ENCODE data around the gene RMI2. TPM values are rescaled to one million over a fixed set of nuclear protein-coding genes. Genes with fewer than 3 reads are reported as not detected.

RMI2 gene
- total RNA-seq (1 to 10 TPM in 1 of 2 donors, under 1 TPM in 1; 0.33 to 8.5 TPM), polyA plus RNA-seq (1 to 10 TPM in 1 of 2 donors, under 1 TPM in 1; 0.28 to 1.3 TPM)

DNA sequence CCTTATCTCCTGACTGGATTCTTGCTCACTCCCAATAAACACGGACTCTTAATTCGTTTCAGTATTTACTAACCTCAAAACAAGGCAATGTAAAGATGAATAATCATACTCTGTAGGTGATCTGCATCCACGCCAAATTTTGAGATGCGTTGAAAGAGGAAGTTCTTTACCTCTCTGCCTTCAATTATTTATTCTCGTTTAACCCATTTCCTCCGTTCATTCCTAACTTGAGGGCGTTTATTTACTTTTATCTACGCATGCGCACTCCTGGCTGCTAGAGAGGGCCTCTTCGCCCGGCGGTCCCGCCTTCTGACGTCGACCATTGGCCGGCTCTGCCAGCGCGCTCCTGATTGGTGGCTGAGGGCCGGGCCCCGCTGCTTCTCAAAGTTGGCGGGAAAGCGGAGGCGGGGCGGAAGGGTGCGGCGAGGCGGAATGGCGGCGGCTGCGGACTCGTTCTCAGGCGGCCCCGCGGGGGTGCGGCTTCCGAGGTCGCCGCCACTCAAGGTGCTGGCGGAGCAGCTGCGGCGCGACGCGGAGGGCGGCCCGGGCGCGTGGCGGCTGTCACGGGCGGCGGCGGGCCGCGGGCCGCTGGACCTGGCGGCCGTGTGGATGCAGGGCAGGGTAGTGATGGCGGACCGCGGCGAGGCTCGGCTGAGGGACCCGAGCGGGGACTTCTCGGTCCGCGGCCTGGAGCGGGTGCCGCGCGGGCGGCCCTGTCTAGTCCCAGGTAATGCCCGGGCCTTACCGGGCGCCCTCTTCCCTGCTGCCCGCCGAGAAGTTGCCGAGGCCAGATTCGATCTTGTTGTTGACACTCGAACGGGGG is at the start of gene RMI2:
RMI2 (plus strand) TSS at position 420 of the 823 bp plus-strand sequence; CDS start at position 433, 13 bp downstream.
- WGBS, result under 1% methylated on average over 82 of the region's 82 CpGs
- peak within 1 kb of the TSS in 1 of 2 donors; percentile 45 for H3K9ac ChIP-seq (ENCODE audit: low read depth in 1 of 2, low read length in 2 of 2)

DNA sequence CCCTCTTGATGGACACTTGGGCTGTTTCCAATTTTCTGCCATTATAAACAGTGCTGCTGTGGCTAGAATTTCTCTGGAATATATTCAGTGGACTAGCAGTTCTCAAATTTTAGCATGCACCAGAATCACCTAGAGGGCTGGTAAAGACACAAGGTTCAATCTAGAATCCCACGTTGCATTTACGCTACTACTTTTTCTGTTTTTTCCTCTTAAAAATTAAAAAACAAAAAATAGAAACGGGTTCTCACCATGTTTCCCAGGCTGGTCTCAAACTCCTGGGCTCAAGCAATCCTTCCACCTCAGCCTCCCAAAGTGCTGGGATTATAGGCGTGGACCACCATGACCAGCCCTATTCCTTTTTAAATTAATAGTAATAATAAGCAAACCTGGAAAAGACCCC is 49.6 kb upstream of the RMI2 start:
- Histone ChIP-seq H3K9me3 (ENCODE audit: control insufficient read depth in 4 of 4, low read length in 3 of 4) (no peaks in the 10 kb centered on the region), H3K27me3 (ENCODE audit: control insufficient read depth in 4 of 4, insufficient read depth in 4 of 4, low read length in 3 of 4) (no peaks in the 10 kb centered on the region), H3K36me3 (ENCODE audit: control insufficient read depth in 4 of 4, insufficient read depth in 3 of 4, low read depth in 1 of 4, low read length in 3 of 4) (no peaks in the 10 kb centered on the region), H3K9ac (ENCODE audit: low read depth in 1 of 2, low read length in 2 of 2) (no peak overlapping the region), H3K4me1 (ENCODE audit: control insufficient read depth in 4 of 4, insufficient read depth in 4 of 4, low read length in 3 of 4) (peaks cover 6 to 17% (median 11%) of the 10 kb centered on the region in 4 donors), H3K4me3 (ENCODE audit: low read depth in 1 of 3, low read length in 3 of 3) (no peak overlapping the region), H3K27ac (ENCODE audit: low read depth in 1 of 2, low read length in 2 of 2) (no peak overlapping the region)
- DNase-seq (ENCODE audit: low spot score), result no peak
- 95% methylated on average over 4 of the region's 4 CpGs for WGBS
- TF ChIP-seq, protein P1, sequence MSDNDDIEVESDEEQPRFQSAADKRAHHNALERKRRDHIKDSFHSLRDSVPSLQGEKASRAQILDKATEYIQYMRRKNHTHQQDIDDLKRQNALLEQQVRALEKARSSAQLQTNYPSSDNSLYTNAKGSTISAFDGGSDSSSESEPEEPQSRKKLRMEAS (IDR thresholded peaks at IDR 0.05), result no peak
- TF ChIP-seq HNF4A (conservative IDR thresholded peaks at IDR 0.05) (no peak), EGR1 (IDR thresholded peaks at IDR 0.05; ENCODE audit: low read depth in 2 of 2) (no peak), RXRA (IDR thresholded peaks at IDR 0.05) (no peak), FOXA1 (IDR thresholded peaks at IDR 0.05) (no peak), GABPA (IDR thresholded peaks at IDR 0.05 in 1 of 2, conservative IDR thresholded peaks at IDR 0.05 in 1 of 2) (no peak), NR2F2 (IDR thresholded peaks at IDR 0.05) (no peak), SP1 (IDR thresholded peaks at IDR 0.05) (no peak), HNF4G (IDR thresholded peaks at IDR 0.05) (no peak)
- TF ChIP-seq, protein P2, sequence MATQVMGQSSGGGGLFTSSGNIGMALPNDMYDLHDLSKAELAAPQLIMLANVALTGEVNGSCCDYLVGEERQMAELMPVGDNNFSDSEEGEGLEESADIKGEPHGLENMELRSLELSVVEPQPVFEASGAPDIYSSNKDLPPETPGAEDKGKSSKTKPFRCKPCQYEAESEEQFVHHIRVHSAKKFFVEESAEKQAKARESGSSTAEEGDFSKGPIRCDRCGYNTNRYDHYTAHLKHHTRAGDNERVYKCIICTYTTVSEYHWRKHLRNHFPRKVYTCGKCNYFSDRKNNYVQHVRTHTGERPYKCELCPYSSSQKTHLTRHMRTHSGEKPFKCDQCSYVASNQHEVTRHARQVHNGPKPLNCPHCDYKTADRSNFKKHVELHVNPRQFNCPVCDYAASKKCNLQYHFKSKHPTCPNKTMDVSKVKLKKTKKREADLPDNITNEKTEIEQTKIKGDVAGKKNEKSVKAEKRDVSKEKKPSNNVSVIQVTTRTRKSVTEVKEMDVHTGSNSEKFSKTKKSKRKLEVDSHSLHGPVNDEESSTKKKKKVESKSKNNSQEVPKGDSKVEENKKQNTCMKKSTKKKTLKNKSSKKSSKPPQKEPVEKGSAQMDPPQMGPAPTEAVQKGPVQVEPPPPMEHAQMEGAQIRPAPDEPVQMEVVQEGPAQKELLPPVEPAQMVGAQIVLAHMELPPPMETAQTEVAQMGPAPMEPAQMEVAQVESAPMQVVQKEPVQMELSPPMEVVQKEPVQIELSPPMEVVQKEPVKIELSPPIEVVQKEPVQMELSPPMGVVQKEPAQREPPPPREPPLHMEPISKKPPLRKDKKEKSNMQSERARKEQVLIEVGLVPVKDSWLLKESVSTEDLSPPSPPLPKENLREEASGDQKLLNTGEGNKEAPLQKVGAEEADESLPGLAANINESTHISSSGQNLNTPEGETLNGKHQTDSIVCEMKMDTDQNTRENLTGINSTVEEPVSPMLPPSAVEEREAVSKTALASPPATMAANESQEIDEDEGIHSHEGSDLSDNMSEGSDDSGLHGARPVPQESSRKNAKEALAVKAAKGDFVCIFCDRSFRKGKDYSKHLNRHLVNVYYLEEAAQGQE (IDR thresholded peaks at IDR 0.05), result no peak
- TF ChIP-seq, protein P3, sequence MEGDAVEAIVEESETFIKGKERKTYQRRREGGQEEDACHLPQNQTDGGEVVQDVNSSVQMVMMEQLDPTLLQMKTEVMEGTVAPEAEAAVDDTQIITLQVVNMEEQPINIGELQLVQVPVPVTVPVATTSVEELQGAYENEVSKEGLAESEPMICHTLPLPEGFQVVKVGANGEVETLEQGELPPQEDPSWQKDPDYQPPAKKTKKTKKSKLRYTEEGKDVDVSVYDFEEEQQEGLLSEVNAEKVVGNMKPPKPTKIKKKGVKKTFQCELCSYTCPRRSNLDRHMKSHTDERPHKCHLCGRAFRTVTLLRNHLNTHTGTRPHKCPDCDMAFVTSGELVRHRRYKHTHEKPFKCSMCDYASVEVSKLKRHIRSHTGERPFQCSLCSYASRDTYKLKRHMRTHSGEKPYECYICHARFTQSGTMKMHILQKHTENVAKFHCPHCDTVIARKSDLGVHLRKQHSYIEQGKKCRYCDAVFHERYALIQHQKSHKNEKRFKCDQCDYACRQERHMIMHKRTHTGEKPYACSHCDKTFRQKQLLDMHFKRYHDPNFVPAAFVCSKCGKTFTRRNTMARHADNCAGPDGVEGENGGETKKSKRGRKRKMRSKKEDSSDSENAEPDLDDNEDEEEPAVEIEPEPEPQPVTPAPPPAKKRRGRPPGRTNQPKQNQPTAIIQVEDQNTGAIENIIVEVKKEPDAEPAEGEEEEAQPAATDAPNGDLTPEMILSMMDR (IDR thresholded peaks at IDR 0.05; ENCODE audit: low read depth, low read length, missing input control), result no peak

More for the DNA sequence above, at the start of gene RMI2:
- Histone ChIP-seq H3K4me3 (ENCODE audit: low read depth in 1 of 3, low read length in 3 of 3) (peak within 1 kb of the TSS; percentile 68 to 81 (median 72)), H3K9me3 (ENCODE audit: control insufficient read depth in 4 of 4, low read length in 3 of 4) (no peaks in the 10 kb centered on the region), H3K27me3 (ENCODE audit: control insufficient read depth in 4 of 4, insufficient read depth in 4 of 4, low read length in 3 of 4) (no peaks in the 10 kb centered on the region), H3K36me3 (ENCODE audit: control insufficient read depth in 4 of 4, insufficient read depth in 3 of 4, low read depth in 1 of 4, low read length in 3 of 4) (no peaks in the 10 kb centered on the region), H3K4me1 (ENCODE audit: control insufficient read depth in 4 of 4, insufficient read depth in 4 of 4, low read length in 3 of 4) (peaks cover 6 to 13% (median 8%) of the 10 kb centered on the region in 4 donors), H3K27ac (ENCODE audit: low read depth in 1 of 2, low read length in 2 of 2) (no peak within 1 kb of the TSS)
- DNase-seq (ENCODE audit: low spot score), result peak; percentile 96
- TF ChIP-seq, protein P2 (IDR thresholded peaks at IDR 0.05), result no peak
- TF ChIP-seq HNF4A (conservative IDR thresholded peaks at IDR 0.05) (no peak), SP1 (IDR thresholded peaks at IDR 0.05) (peak; percentile 60), YY1 (IDR thresholded peaks at IDR 0.05) (peak; percentile 62), RAD21 (IDR thresholded peaks at IDR 0.05) (peak in 1 of 2 donors; percentile 21), FOXA1 (IDR thresholded peaks at IDR 0.05) (no peak), NR2F2 (IDR thresholded peaks at IDR 0.05) (no peak), JUND (IDR thresholded peaks at IDR 0.05) (no peak), FOXA2 (IDR thresholded peaks at IDR 0.05) (peak; percentile 52), EGR1 (IDR thresholded peaks at IDR 0.05; ENCODE audit: low read depth in 2 of 2) (no peak)
- TF ChIP-seq, protein P4, sequence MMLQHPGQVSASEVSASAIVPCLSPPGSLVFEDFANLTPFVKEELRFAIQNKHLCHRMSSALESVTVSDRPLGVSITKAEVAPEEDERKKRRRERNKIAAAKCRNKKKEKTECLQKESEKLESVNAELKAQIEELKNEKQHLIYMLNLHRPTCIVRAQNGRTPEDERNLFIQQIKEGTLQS (IDR thresholded peaks at IDR 0.05), result no peak
- TF ChIP-seq, protein P5, sequence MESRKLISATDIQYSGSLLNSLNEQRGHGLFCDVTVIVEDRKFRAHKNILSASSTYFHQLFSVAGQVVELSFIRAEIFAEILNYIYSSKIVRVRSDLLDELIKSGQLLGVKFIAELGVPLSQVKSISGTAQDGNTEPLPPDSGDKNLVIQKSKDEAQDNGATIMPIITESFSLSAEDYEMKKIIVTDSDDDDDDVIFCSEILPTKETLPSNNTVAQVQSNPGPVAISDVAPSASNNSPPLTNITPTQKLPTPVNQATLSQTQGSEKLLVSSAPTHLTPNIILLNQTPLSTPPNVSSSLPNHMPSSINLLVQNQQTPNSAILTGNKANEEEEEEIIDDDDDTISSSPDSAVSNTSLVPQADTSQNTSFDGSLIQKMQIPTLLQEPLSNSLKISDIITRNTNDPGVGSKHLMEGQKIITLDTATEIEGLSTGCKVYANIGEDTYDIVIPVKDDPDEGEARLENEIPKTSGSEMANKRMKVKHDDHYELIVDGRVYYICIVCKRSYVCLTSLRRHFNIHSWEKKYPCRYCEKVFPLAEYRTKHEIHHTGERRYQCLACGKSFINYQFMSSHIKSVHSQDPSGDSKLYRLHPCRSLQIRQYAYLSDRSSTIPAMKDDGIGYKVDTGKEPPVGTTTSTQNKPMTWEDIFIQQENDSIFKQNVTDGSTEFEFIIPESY (IDR thresholded peaks at IDR 0.05), result no peak

All from liver (tissue), 9 donors.